Neural crest cell (in vitro differentiated cells): Measurements from ENCODE around the gene DUSP10. TPM values are rescaled to one million over a fixed set of nuclear protein-coding genes. Genes with fewer than 3 reads are reported as not detected.

ENCODE experiments used
- DNase-seq: peaks from one replicate; pipeline ENCODE4 v3.0.0; 2021; ENCODE audit warnings: low read depth, mixed read lengths, low spot score
- H3K27ac Mint-ChIP-seq: one replicate; pipeline ENCODE4 v1.8.0; 2021; ENCODE audit warnings: mild to moderate bottlenecking, mixed read lengths; ENCODE audit not compliant: unreplicated experiment
- H3K27me3 Mint-ChIP-seq: 2 replicates; pipeline ENCODE4 v1.8.0; 2021; ENCODE audit warnings: low read depth, mild to moderate bottlenecking, mixed read lengths
- H3K36me3 Mint-ChIP-seq: 2 replicates; pipeline ENCODE4 v1.8.0; 2021; ENCODE audit warnings: low read depth, mild to moderate bottlenecking, mixed read lengths
- H3K4me1 Mint-ChIP-seq: 2 replicates; pipeline ENCODE4 v1.8.0; 2021; ENCODE audit warnings: mixed read lengths
- H3K4me3 Mint-ChIP-seq: one replicate; pipeline ENCODE4 v1.8.0; 2021; ENCODE audit warnings: mild to moderate bottlenecking, mixed read lengths
- H3K9me3 Mint-ChIP-seq: 2 replicates; pipeline ENCODE4 v1.8.0; 2021; ENCODE audit warnings: mixed read lengths
- total RNA-seq: library from RNA; stranded (reverse); gene quantifications from 2 replicates; pipeline ENCODE4 v1.2.1, GENCODE V29; 2021
- TF ChIP-seq, protein P1 (sequence below): fragments of 200-600 bp; sonication (generic); conservative IDR thresholded peaks from 2 replicates; pipeline ENCODE4 v1.5.0; 2021; ENCODE audit warnings: antibody characterized with exemption, mild to moderate bottlenecking

The DUSP10 gene
- total RNA-seq, 1 donor from 2014 or later, result 1.6 TPM

DNA sequence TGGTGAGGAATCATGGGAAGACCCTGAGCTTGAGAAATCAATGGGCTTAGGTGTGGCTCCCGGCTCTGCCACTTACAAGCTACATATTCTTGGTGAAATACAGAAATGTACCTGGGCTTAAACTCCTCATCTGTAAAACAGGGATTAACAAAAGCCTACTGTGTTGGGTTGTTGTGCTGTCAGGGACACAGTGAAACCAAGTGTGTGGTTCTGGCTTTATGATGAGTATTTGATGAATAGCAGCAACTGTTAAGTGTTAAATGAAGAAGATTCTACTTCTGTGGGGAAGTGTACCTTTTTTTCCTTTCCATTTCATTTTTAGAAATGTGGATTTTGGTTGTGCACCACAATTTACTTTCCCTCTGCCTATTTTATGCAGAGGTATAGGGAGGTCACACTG is 41.1 kb upstream of the DUSP10 start:
- peaks cover 10% of the 10 kb centered on the region for H3K27me3 Mint-ChIP-seq
- peaks cover 5% of the 10 kb centered on the region for H3K4me1 Mint-ChIP-seq
- no peaks in the 10 kb centered on the region for H3K36me3 Mint-ChIP-seq

DNA sequence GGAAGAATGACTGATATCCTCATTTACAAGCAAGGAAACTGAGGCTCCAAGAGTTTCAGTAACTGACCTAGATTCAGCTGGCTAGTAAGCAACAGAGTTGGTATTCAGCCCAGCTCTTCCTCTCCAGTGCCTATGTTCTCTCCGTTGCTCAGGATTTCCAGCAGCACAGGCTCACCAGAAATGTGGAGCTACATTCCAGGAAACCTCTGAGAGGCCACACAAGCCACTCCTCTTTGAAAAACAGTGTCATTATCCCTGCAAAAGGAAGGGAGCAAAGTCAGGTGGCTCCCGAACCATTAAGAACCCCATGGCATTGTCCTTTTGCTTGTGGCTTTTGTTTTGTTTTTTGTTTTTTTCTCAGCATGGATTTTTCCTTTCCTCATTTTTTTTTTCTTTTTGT is 40.6 kb upstream of the DUSP10 start:
- no peak overlapping the region for H3K27ac Mint-ChIP-seq
- TF ChIP-seq, protein P1, sequence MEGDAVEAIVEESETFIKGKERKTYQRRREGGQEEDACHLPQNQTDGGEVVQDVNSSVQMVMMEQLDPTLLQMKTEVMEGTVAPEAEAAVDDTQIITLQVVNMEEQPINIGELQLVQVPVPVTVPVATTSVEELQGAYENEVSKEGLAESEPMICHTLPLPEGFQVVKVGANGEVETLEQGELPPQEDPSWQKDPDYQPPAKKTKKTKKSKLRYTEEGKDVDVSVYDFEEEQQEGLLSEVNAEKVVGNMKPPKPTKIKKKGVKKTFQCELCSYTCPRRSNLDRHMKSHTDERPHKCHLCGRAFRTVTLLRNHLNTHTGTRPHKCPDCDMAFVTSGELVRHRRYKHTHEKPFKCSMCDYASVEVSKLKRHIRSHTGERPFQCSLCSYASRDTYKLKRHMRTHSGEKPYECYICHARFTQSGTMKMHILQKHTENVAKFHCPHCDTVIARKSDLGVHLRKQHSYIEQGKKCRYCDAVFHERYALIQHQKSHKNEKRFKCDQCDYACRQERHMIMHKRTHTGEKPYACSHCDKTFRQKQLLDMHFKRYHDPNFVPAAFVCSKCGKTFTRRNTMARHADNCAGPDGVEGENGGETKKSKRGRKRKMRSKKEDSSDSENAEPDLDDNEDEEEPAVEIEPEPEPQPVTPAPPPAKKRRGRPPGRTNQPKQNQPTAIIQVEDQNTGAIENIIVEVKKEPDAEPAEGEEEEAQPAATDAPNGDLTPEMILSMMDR, result no peak
- H3K4me3 Mint-ChIP-seq, result no peak overlapping the region
- H3K4me1 Mint-ChIP-seq, result peaks cover 5% of the 10 kb centered on the region
- H3K27me3 Mint-ChIP-seq, result peaks cover 10% of the 10 kb centered on the region
- no peaks in the 10 kb centered on the region for H3K9me3 Mint-ChIP-seq
- DNase-seq, result no peak
- no peaks in the 10 kb centered on the region for H3K36me3 Mint-ChIP-seq

More for the DNA sequence above, 41.1 kb upstream of the DUSP10 start:
- H3K4me3 Mint-ChIP-seq, result no peak overlapping the region
- H3K9me3 Mint-ChIP-seq, result no peaks in the 10 kb centered on the region
- H3K27ac Mint-ChIP-seq, result no peak overlapping the region
- DNase-seq, result no peak
- TF ChIP-seq, protein P1, result no peak

DNA sequence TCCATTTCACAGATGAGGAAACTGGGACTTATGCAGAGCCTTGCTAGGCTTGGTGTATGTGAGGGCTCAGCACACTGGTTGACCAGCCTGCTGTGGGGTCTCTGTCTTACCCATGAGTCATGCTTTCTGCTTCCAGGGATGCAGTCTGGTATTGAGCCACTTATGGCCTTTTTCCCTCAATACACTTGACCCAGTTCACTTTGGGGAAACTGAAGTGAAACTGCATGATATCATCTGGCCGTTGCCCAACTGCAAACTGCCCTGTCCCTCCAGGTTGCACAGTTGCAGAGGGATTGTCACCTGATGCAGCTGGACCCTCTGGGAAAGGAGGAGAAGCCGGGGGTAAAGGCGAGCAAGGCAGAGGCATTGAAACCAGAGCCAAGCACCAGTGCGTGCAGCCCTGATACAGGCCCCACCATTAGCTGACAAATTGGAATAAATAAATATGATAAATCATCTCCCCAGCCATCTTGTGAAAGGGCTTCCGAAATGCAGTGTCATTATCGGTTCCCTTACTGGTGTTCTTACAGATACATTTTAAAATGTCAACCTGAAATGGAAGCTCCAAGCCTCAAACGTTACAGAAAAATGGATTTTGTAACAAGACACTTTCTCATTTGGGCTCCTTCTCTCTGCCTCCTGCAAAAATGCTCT is 39.3 kb upstream of the DUSP10 start:
- H3K4me1 Mint-ChIP-seq, result peaks cover 5% of the 10 kb centered on the region
- no peak overlapping the region for H3K4me3 Mint-ChIP-seq
- no peak overlapping the region for H3K27ac Mint-ChIP-seq

DNA sequence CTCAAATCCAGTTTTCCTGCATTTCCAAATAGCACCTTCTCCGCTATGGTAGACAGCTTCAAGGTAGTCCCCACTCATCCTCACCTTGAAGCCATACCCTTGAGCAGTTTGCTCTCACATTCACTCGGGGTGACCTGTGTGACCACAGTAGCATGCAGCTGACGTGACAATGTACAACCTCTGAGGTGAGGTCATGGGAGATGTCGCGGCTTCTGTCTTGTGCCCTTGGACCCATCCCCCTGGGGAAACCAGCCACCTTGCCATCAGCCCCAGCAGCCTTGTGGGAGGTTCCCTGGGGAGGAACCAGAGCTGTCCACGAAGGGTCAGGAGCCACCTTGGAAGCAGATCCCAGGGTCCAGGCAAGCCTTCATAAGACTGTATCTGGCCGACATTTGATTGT is 38.3 kb upstream of the DUSP10 start:
- H3K4me3 Mint-ChIP-seq, result no peak overlapping the region

More for the DNA sequence above, 39.3 kb upstream of the DUSP10 start:
- DNase-seq, result no peak
- H3K27me3 Mint-ChIP-seq, result peaks cover 10% of the 10 kb centered on the region
- no peaks in the 10 kb centered on the region for H3K36me3 Mint-ChIP-seq
- no peaks in the 10 kb centered on the region for H3K9me3 Mint-ChIP-seq
- TF ChIP-seq, protein P1, result no peak

DNA sequence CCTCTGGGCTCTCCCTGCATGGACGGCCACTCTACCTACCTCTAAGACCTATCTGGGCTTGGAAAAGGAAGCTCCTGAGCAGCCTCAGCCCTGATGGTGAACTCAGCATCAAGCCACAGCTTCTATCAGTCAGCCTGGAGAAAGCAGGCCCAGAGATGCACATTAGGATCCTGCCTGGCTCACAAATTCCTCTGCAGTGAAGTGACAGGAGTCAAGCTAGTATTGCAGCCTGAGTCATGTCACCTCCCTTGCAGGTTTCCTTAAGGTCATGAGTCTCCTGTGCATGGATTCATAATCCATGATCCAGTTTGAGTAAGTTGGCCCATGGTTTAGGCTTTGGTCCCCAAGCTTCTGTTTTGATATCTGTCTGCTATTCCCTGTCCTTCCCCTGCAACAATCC is 37.9 kb upstream of the DUSP10 start:
- Mint-ChIP-seq H3K27ac (peak overlapping the region; percentile 75), H3K4me1 (peaks cover 5% of the 10 kb centered on the region), H3K27me3 (peaks cover 7% of the 10 kb centered on the region), H3K36me3 (no peaks in the 10 kb centered on the region), H3K4me3 (no peak overlapping the region), H3K9me3 (no peaks in the 10 kb centered on the region)
- DNase-seq, result no peak
- TF ChIP-seq, protein P1, result no peak

More for the DNA sequence above, 38.3 kb upstream of the DUSP10 start:
- Mint-ChIP-seq H3K27ac (peak overlapping the region; percentile 75), H3K4me1 (peaks cover 5% of the 10 kb centered on the region), H3K27me3 (peaks cover 8% of the 10 kb centered on the region), H3K9me3 (no peaks in the 10 kb centered on the region), H3K36me3 (no peaks in the 10 kb centered on the region)
- no peak for DNase-seq
- TF ChIP-seq, protein P1, result no peak
